Measurements from ENCODE around the gene ST6GAL1. TPM values are rescaled to one million over a fixed set of nuclear protein-coding genes. Genes with fewer than 3 reads are reported as not detected.

The ST6GAL1 gene
- total and polyA plus RNA-seq, 2 of the 8 experiments (the other 6 are each of a cell fraction or from before 2014, with no cell fraction given): 62.8 to 80.9 TPM

DNA sequence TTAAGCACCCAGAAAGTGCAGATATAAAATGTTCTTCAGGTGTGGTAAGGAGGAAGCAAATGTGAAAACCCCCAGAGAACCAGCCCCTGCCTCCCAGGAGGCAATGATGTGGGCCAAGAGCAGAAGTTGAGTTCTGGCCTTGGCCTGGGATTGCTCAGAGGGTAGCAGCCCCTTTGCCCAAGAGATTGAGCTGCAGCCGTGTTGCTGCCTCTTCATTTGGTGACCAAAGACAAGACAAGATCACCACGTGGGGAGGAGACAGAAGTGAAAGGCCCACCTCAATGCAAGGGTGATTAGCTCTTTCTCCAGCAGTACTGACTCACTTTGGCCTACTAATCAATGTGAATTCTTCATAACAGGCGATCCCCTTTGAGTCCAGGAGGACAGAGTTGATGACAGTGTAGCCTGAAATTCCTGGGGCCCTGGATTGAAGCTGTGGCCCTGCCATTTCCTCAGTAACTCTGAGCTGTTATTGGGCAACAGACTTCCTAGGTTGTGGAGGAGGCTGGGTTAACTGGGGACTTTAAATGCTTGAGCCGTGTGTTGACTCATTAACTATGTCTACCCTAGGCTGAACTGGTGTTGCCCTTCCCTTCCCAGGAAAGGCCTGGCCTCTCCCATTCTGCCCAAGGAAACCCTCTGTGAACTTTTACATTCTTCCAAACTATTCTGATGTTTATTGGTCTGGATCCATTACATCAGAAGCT, 86.5 kb downstream of the ST6GAL1 start (continued):
- TF ChIP-seq SRF (IDR thresholded peaks at IDR 0.05; ENCODE audit: low read depth, low read length): no peak
- no peak for TF ChIP-seq BCL11A (IDR thresholded peaks at IDR 0.05; ENCODE audit: low read depth in 2 of 2, low read length in 2 of 2)

All from H1 (cell line).